Uterus (tissue), 4 donors: ENCODE results near the gene ARHGEF11. TPM values are rescaled to one million over a fixed set of nuclear protein-coding genes. Genes with fewer than 3 reads are reported as not detected.

Experiments used
- DNase-seq, 2 donors: peaks; one replicate each; pipeline ENCODE4 v3.0.0-alpha.2; 2019 to 2020
- H3K27ac ChIP-seq, 2 donors: fragments of 200-600 bp; sonication (generic); 1 replicate in 1 of 2; 2 replicates in 1 of 2; pipeline ENCODE4 v1.5.1; 2016 to 2018
- H3K27me3 ChIP-seq, 2 donors: fragments of 200-600 bp; sonication (generic); one replicate each; pipeline ENCODE4 v1.5.1; 2018 to 2019; ENCODE audit warnings: control low read depth in 1 of 2
- H3K36me3 ChIP-seq, 2 donors: fragments of 200-600 bp; sonication (generic); one replicate each; pipeline ENCODE4 v1.5.1; 2019; ENCODE audit warnings: control low read depth in 1 of 2
- H3K4me1 ChIP-seq, 2 donors: fragments of 200-600 bp; sonication (generic); one replicate each; pipeline ENCODE4 v1.5.1; 2018 to 2019; ENCODE audit warnings: control low read depth in 1 of 2
- H3K4me3 ChIP-seq, 2 donors: fragments of 200-600 bp; sonication (generic); 1 replicate in 1 of 2; 2 replicates in 1 of 2; pipeline ENCODE4 v1.5.1; 2018 to 2019; ENCODE audit warnings: mild to moderate bottlenecking in 1 of 2
- H3K9me3 ChIP-seq, 2 donors: fragments of 200-600 bp; sonication (generic); one replicate each; pipeline ENCODE4 v1.5.1; 2019; ENCODE audit warnings: control low read depth in 1 of 2
- POLR2A ChIP-seq, 2 donors: fragments of 450-650 bp; IDR thresholded peaks; one replicate each; pipeline ENCODE4 v1.6.1; 2016; ENCODE audit warnings: antibody characterized with exemption in 2 of 2, mild to moderate bottlenecking in 1 of 2, moderate library complexity in 1 of 2
- intact Hi-C: fragments of 100-400 bp; cut with DNase I; formaldehyde crosslinking; loops from one replicate; pipeline ENCODE4 v1.15.1; 2023; ENCODE audit warnings: low total_unique reads
- total RNA-seq, 4 donors: library from RNA; depleted of rRNA in 3 of 4; stranded (reverse); fragments of >200 nt in 3 of 4; gene quantifications; one replicate each; pipeline versions ENCODE4 v1.1.0 to v1.2.4, GENCODE V29; 2014 to 2023
- TF ChIP-seq, protein P1 (sequence below), 4 experiments: fragments of 200-600 bp in 2 of 4; fragments of 450-650 bp in 2 of 4; sonication (generic) in 2 of 4; IDR thresholded peaks; one replicate each; pipeline ENCODE4 v1.5.1; 2016 to 2019; ENCODE audit warnings: antibody characterized with exemption in 4 of 4, mild to moderate bottlenecking in 2 of 4, moderate library complexity in 1 of 4
- donor health status: DM: yes; HTN: yes; CAD: no.

ARHGEF11 gene
- total RNA-seq, 4 donors from 2014 or later, result 28.2 to 65.3 (median 40.5) TPM

- H3K27me3 ChIP-seq, result no peaks in the 10 kb centered on the region
- no peak for DNase-seq
- H3K27ac ChIP-seq, result no peak overlapping the region
- H3K36me3 ChIP-seq, result no peaks in the 10 kb centered on the region
- H3K4me1 ChIP-seq, result no peaks in the 10 kb centered on the region
- H3K9me3 ChIP-seq, result no peaks in the 10 kb centered on the region
- H3K4me3 ChIP-seq, result no peak overlapping the region
- no peak for TF ChIP-seq POLR2A (IDR thresholded peaks at IDR 0.05)
- TF ChIP-seq, protein P1, sequence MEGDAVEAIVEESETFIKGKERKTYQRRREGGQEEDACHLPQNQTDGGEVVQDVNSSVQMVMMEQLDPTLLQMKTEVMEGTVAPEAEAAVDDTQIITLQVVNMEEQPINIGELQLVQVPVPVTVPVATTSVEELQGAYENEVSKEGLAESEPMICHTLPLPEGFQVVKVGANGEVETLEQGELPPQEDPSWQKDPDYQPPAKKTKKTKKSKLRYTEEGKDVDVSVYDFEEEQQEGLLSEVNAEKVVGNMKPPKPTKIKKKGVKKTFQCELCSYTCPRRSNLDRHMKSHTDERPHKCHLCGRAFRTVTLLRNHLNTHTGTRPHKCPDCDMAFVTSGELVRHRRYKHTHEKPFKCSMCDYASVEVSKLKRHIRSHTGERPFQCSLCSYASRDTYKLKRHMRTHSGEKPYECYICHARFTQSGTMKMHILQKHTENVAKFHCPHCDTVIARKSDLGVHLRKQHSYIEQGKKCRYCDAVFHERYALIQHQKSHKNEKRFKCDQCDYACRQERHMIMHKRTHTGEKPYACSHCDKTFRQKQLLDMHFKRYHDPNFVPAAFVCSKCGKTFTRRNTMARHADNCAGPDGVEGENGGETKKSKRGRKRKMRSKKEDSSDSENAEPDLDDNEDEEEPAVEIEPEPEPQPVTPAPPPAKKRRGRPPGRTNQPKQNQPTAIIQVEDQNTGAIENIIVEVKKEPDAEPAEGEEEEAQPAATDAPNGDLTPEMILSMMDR (IDR thresholded peaks at IDR 0.05), result no peak
- intact Hi-C loops, result no loop called here
Observed at GRCh38 chr1:156937883-156938282, 107.7 kb downstream of the ARHGEF11 start.

DNA sequence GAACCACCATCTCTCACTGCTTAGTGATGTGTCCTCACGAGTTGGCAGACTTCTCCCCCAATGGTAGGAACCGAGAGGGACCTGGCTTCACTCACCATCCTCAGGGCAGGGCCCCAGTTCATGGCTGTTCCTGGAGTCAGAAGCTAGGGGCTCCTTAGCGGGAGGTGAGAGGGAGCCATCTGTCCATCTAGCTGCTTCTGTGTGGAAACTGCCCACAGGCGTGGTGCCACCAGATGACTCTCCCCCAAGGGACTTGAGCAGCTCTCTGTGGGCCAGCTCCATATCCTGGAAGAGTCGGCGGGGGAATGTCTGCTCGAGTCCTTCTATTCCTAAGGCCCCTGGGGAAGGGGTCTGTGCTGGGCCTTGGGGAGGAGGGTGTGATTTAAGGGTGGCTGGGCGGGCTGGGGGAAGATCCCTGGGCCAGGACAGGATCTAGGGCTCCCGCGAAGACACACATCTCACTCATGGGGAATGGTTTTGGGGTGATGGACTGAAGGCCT is 108.8 kb downstream of the ARHGEF11 start:
- H3K27ac ChIP-seq, result no peak overlapping the region
- TF ChIP-seq, protein P1 (IDR thresholded peaks at IDR 0.05), result no peak
- no peak for TF ChIP-seq POLR2A (IDR thresholded peaks at IDR 0.05)
- H3K27me3 ChIP-seq, result no peaks in the 10 kb centered on the region
- no peaks in the 10 kb centered on the region for H3K4me1 ChIP-seq
- no peaks in the 10 kb centered on the region for H3K9me3 ChIP-seq
- no peaks in the 10 kb centered on the region for H3K36me3 ChIP-seq
- no peak overlapping the region for H3K4me3 ChIP-seq
- no peak for DNase-seq
- intact Hi-C loops, result no loop called here

GRCh38 chr1:156936191-156936590 is 109.4 kb downstream of the ARHGEF11 start:
- Histone ChIP-seq H3K36me3 (no peaks in the 10 kb centered on the region), H3K4me3 (no peak overlapping the region), H3K27ac (no peak overlapping the region), H3K9me3 (no peaks in the 10 kb centered on the region), H3K4me1 (no peaks in the 10 kb centered on the region), H3K27me3 (no peaks in the 10 kb centered on the region)
- TF ChIP-seq POLR2A (IDR thresholded peaks at IDR 0.05), result no peak
- TF ChIP-seq, protein P1 (IDR thresholded peaks at IDR 0.05), result no peak
- intact Hi-C loops, result no loop called here
- DNase-seq, result no peak

- Histone ChIP-seq H3K9me3 (no peaks in the 10 kb centered on the region), H3K4me1 (no peaks in the 10 kb centered on the region), H3K27ac (no peak overlapping the region), H3K36me3 (no peaks in the 10 kb centered on the region), H3K4me3 (no peak overlapping the region), H3K27me3 (no peaks in the 10 kb centered on the region)
- TF ChIP-seq, protein P1 (IDR thresholded peaks at IDR 0.05), result no peak
- TF ChIP-seq POLR2A (IDR thresholded peaks at IDR 0.05), result no peak
- no peak for DNase-seq
- intact Hi-C loops, result no loop called here
Observed at GRCh38 chr1:156935505-156936128, 109.9 kb downstream of the ARHGEF11 start.

GRCh38 chr1:156933136-156933535 is 112.4 kb downstream of the ARHGEF11 start:
- no peak for TF ChIP-seq POLR2A (IDR thresholded peaks at IDR 0.05)
- Histone ChIP-seq H3K27ac (no peak overlapping the region), H3K4me1 (no peaks in the 10 kb centered on the region), H3K27me3 (no peaks in the 10 kb centered on the region), H3K36me3 (no peaks in the 10 kb centered on the region), H3K4me3 (no peak overlapping the region), H3K9me3 (no peaks in the 10 kb centered on the region)
- DNase-seq, result no peak
- intact Hi-C loops, result no loop called here
